Mucosa of rectum (tissue), 2 donors: Measurements from ENCODE around the gene NNAT.
"Not testable (repeated sequence)": the region's sequence is repeated elsewhere in the genome, so short reads cannot be mapped to it uniquely, and the experiment has no call there.

Source experiments
- H3K27ac ChIP-seq, 2 donors: one replicate each; pipeline ENCODE4 v1.7.0; 2013; ENCODE audit warnings: inconsistent platforms in 2 of 2, low read depth in 2 of 2, low read length in 2 of 2
- H3K27me3 ChIP-seq, 2 donors: one replicate each; pipeline ENCODE4 v1.7.0; 2013; ENCODE audit warnings: low read length in 2 of 2; ENCODE audit not compliant: control insufficient read depth in 2 of 2, insufficient read depth in 2 of 2
- H3K36me3 ChIP-seq, 2 donors: one replicate each; pipeline ENCODE4 v1.7.0; 2013; ENCODE audit warnings: low read length in 2 of 2; ENCODE audit not compliant: control insufficient read depth in 2 of 2, insufficient read depth in 2 of 2
- H3K4me1 ChIP-seq, 2 donors: one replicate each; pipeline ENCODE4 v1.7.0; 2013; ENCODE audit warnings: low read length in 2 of 2, mild to moderate bottlenecking in 1 of 2; ENCODE audit not compliant: control insufficient read depth in 2 of 2, insufficient read depth in 2 of 2
- H3K4me3 ChIP-seq, 2 donors: one replicate each; pipeline ENCODE4 v1.7.0; 2013; ENCODE audit warnings: low read length in 2 of 2
- H3K9ac ChIP-seq, 2 donors: one replicate each; pipeline ENCODE4 v1.7.0; 2013; ENCODE audit warnings: low read length in 2 of 2, low read depth in 1 of 2, mild to moderate bottlenecking in 1 of 2
- H3K9me3 ChIP-seq, 2 donors: one replicate each; pipeline ENCODE4 v1.7.0; 2013; ENCODE audit warnings: low read length in 2 of 2; ENCODE audit not compliant: control insufficient read depth in 2 of 2
- donor health status: healthy.
- donor health status: Normal muscosa, but diverticular disease.

NNAT gene

GRCh38 chr20:37554721-37555298, 33.8 kb downstream of the NNAT start:
- not testable (repeated sequence) for H3K4me3 ChIP-seq, H3K9ac ChIP-seq, H3K27ac ChIP-seq

GRCh38 chr20:37556538-37556937, 35.5 kb downstream of the NNAT start:
- H3K27ac ChIP-seq, result no peak overlapping the region
- no peaks in the 10 kb centered on the region for H3K36me3 ChIP-seq
- no peaks in the 10 kb centered on the region for H3K9me3 ChIP-seq
- H3K9ac ChIP-seq, result no peak overlapping the region
- no peaks in the 10 kb centered on the region for H3K4me1 ChIP-seq
- no peak overlapping the region for H3K4me3 ChIP-seq
- H3K27me3 ChIP-seq, result no peaks in the 10 kb centered on the region

More at GRCh38 chr20:37554721-37555298, 33.8 kb downstream of the NNAT start:
- H3K4me1 ChIP-seq, H3K9me3 ChIP-seq, H3K27me3 ChIP-seq, H3K36me3 ChIP-seq: not testable (repeated sequence)

GRCh38 chr20:37558306-37558705, 37.3 kb downstream of the NNAT start:
- H3K27ac ChIP-seq, result no peak overlapping the region
- H3K4me1 ChIP-seq, result no peaks in the 10 kb centered on the region
- H3K27me3 ChIP-seq, result peaks cover 0 to 7% of the 10 kb centered on the region in 2 donors
- H3K9ac ChIP-seq, result no peak overlapping the region
- H3K9me3 ChIP-seq, result no peaks in the 10 kb centered on the region
- H3K4me3 ChIP-seq, result no peak overlapping the region
- H3K36me3 ChIP-seq, result no peaks in the 10 kb centered on the region

GRCh38 chr20:37558779-37559178, 37.7 kb downstream of the NNAT start:
- no peak overlapping the region for H3K4me3 ChIP-seq
- H3K27me3 ChIP-seq, result peaks cover 3 to 12% of the 10 kb centered on the region in 2 donors
- H3K36me3 ChIP-seq, result no peaks in the 10 kb centered on the region
- no peak overlapping the region for H3K9ac ChIP-seq
- H3K4me1 ChIP-seq, result no peaks in the 10 kb centered on the region
- no peak overlapping the region for H3K27ac ChIP-seq
- H3K9me3 ChIP-seq, result no peaks in the 10 kb centered on the region

DNA sequence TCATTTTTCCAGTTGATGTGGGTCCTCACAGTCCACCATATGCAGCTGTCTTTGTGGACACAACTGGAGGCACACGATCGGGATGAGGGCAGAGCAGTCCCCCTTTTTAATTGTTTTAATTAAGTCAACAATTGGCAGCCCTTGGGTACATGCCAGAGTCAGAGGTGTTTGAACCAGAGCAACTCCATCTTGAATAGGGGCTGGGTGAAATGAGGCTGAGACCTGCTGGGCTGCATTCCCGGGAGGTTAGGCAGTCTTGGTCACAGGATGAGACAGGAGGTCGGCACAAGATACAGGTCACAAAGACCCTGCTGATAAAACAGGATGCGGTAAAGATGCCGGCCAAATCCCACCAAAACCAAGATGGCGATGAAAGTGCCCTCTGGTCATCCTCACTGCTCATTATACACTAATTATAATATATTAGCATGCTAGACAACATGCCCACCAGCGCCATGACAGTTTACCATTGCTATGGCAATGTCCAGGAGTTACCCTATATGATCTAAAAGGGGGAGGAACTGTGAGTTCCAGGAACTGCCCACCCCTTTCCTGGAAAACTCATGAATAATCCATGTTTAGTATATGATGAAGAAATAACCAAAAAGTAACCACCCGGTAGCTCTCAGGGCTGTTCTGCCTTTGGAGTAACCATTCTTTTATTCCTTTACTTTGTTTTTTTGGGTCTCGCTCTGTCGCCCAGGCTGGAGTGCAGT, 38.4 kb downstream of the NNAT start:
- H3K27me3 ChIP-seq, result peaks cover 3 to 17% of the 10 kb centered on the region in 2 donors
- no peak overlapping the region for H3K9ac ChIP-seq
- H3K4me3 ChIP-seq, result no peak overlapping the region
- no peaks in the 10 kb centered on the region for H3K4me1 ChIP-seq
- H3K36me3 ChIP-seq, result no peaks in the 10 kb centered on the region
- H3K9me3 ChIP-seq, result no peaks in the 10 kb centered on the region
- H3K27ac ChIP-seq, result no peak overlapping the region

- no peak overlapping the region for H3K4me3 ChIP-seq
- no peaks in the 10 kb centered on the region for H3K9me3 ChIP-seq
- H3K4me1 ChIP-seq, result no peaks in the 10 kb centered on the region
- no peaks in the 10 kb centered on the region for H3K36me3 ChIP-seq
- H3K9ac ChIP-seq, result no peak overlapping the region
- H3K27ac ChIP-seq, result no peak overlapping the region
- peaks cover 13 to 28% of the 10 kb centered on the region in 2 donors for H3K27me3 ChIP-seq
These were observed 39.6 kb downstream of the NNAT start for GRCh38 chr20:37560629-37561028.

DNA sequence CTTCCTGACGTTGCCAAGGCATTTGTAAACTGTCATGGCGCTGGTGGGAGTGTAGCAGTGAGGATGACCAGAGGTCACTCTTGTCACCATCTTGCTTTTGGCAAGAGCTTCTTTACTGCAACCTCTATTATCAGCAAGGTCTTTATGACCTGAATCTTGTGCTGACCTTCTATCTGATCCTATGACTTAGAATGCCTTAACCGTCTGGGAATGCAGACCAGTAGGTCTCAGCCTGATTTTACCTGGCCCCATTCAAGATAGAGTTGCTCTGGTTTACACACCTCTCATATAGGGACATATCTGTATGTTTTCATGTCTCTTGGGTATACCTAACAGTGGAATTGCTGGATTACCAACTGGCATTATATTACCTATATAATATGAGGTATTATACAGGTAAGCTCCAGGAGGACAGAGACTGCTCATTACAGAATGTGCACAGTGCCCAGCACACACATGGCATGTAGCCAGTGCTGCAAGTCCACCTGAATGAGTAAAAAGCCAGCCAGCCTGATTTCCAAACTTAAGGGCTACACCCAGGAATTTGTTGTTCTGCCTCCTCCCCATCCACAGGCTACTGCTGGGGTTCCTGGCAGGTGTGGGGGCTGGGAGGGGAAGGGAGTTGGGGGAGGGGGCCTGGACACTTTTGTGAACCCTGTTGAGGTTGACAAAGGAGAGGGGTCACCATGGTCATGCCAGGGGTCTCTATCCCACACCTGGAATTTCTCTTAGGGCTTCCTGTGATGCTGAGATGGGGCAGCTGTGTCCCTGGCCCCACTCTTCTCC, 41.8 kb downstream of the NNAT start:
- peaks cover 19 to 33% of the 10 kb centered on the region in 2 donors for H3K27me3 ChIP-seq
- no peaks in the 10 kb centered on the region for H3K36me3 ChIP-seq
- no peaks in the 10 kb centered on the region for H3K4me1 ChIP-seq
- no peak overlapping the region for H3K27ac ChIP-seq
- H3K4me3 ChIP-seq, result no peak overlapping the region
- H3K9ac ChIP-seq, result no peak overlapping the region
- H3K9me3 ChIP-seq, result no peaks in the 10 kb centered on the region

DNA sequence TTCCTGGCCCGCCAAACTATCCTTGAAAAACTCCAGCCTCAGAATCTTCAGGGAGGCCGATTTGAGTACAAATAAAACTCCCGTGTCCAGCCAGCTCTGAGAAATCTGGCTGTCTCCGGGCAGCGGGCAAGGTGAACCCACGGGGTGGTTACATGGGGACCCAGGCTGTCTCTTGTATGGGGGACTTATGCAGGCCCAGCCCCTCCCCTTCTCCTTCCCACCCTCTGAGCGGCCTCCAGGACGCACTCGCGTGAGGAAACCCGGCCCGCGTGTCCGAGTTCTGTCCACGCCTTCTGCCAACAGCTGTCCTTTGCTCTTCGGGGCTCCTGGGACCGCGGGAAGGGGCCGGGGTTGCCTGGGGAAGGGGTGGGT, 43.0 kb downstream of the NNAT start:
- H3K4me3 ChIP-seq, result no peak overlapping the region
- H3K4me1 ChIP-seq, result no peaks in the 10 kb centered on the region
- no peak overlapping the region for H3K27ac ChIP-seq
- H3K9ac ChIP-seq, result no peak overlapping the region
- peaks cover 24 to 36% of the 10 kb centered on the region in 2 donors for H3K27me3 ChIP-seq
- H3K9me3 ChIP-seq, result no peaks in the 10 kb centered on the region
- H3K36me3 ChIP-seq, result no peaks in the 10 kb centered on the region

- H3K4me1 ChIP-seq, result no peaks in the 10 kb centered on the region
- peaks cover 24 to 36% of the 10 kb centered on the region in 2 donors for H3K27me3 ChIP-seq
- no peak overlapping the region for H3K4me3 ChIP-seq
- H3K36me3 ChIP-seq, result no peaks in the 10 kb centered on the region
- no peak overlapping the region for H3K9ac ChIP-seq
- H3K27ac ChIP-seq, result no peak overlapping the region
- no peaks in the 10 kb centered on the region for H3K9me3 ChIP-seq
These were observed 43.5 kb downstream of the NNAT start for GRCh38 chr20:37564388-37565133.
